ENCODE measurements around the gene ADPRHL1. TPM values are rescaled to one million over a fixed set of nuclear protein-coding genes. Genes with fewer than 3 reads are reported as not detected.

ADPRHL1 gene
- total RNA-seq, 4 donors from 2014 or later = 6.9 to 15.5 (median 12.6) TPM

- no peaks in the 10 kb centered on the region for H3K9me3 ChIP-seq
- H3K27ac ChIP-seq = no peak overlapping the region
- no peak overlapping the region for H3K4me3 ChIP-seq
- H3K4me1 ChIP-seq = peaks cover 0 to 6% (median 0%) of the 10 kb centered on the region in 4 donors
- H3K36me3 ChIP-seq = peaks cover 0 to 69% (median 0%) of the 10 kb centered on the region in 3 donors
- DNase-seq (ENCODE audit: low spot score in 2 of 2) = no peak
- H3K27me3 ChIP-seq = no peaks in the 10 kb centered on the region
- 97 to 100% methylated on average over 3 of the region's 3 CpGs for WGBS, 2 donors
- TF ChIP-seq CTCF (IDR thresholded peaks at IDR 0.05) = no peak
- no peak for TF ChIP-seq POLR2A (IDR thresholded peaks at IDR 0.05)
- TF ChIP-seq EP300 (IDR thresholded peaks at IDR 0.05) = no peak
Measured at GRCh38 chr13:113477724-113478123, 24.4 kb upstream of the ADPRHL1 start.

- Histone ChIP-seq H3K4me1 (peaks cover 0 to under 1% (median 0%) of the 10 kb centered on the region in 4 donors), H3K27ac (no peak overlapping the region), H3K4me3 (no peak overlapping the region), H3K9me3 (no peaks in the 10 kb centered on the region), H3K27me3 (no peaks in the 10 kb centered on the region), H3K36me3 (peaks cover 0 to 78% (median 0%) of the 10 kb centered on the region in 3 donors)
- no peak for DNase-seq (ENCODE audit: low spot score in 2 of 2)
- WGBS, 2 donors = 97% methylated on average over 7 of the region's 7 CpGs
- TF ChIP-seq CTCF (IDR thresholded peaks at IDR 0.05) (no peak), POLR2A (IDR thresholded peaks at IDR 0.05) (no peak)
Measured at GRCh38 chr13:113476811-113477210, 23.5 kb upstream of the ADPRHL1 start.

- no peaks in the 10 kb centered on the region for H3K9me3 ChIP-seq
- H3K36me3 ChIP-seq = peaks cover 0 to 86% (median 0%) of the 10 kb centered on the region in 3 donors
- DNase-seq (ENCODE audit: low spot score in 2 of 2) = no peak
- H3K27me3 ChIP-seq = no peaks in the 10 kb centered on the region
- TF ChIP-seq POLR2A (IDR thresholded peaks at IDR 0.05) (no peak), EP300 (IDR thresholded peaks at IDR 0.05) (no peak), CTCF (IDR thresholded peaks at IDR 0.05) (no peak)
- H3K27ac ChIP-seq = no peak overlapping the region
- H3K4me1 ChIP-seq = no peaks in the 10 kb centered on the region
- H3K4me3 ChIP-seq = no peak overlapping the region
- 95 to 98% methylated on average over 12 of the region's 12 CpGs for WGBS, 2 donors
Measured at GRCh38 chr13:113475911-113476310, 22.6 kb upstream of the ADPRHL1 start.

- no peaks in the 10 kb centered on the region for H3K4me1 ChIP-seq
- no peak overlapping the region for H3K27ac ChIP-seq
- no peak for DNase-seq (ENCODE audit: low spot score in 2 of 2)
- H3K9me3 ChIP-seq = no peaks in the 10 kb centered on the region
- peaks cover 0 to 86% (median 0%) of the 10 kb centered on the region in 3 donors for H3K36me3 ChIP-seq
- no peak overlapping the region for H3K4me3 ChIP-seq
- no peaks in the 10 kb centered on the region for H3K27me3 ChIP-seq
- WGBS, 2 donors = 90 to 93% methylated on average over 11 of the region's 11 CpGs
- TF ChIP-seq CTCF (IDR thresholded peaks at IDR 0.05) = no peak
- TF ChIP-seq EP300 (IDR thresholded peaks at IDR 0.05) = no peak
- no peak for TF ChIP-seq POLR2A (IDR thresholded peaks at IDR 0.05)
Measured at GRCh38 chr13:113475280-113475679, 22.0 kb upstream of the ADPRHL1 start.

- no peaks in the 10 kb centered on the region for H3K9me3 ChIP-seq
- WGBS, 2 donors = 83 to 88% methylated on average over 10 of the region's 10 CpGs
- no peak overlapping the region for H3K4me3 ChIP-seq
- no peak overlapping the region for H3K27ac ChIP-seq
- no peaks in the 10 kb centered on the region for H3K27me3 ChIP-seq
- no peak for DNase-seq (ENCODE audit: low spot score in 2 of 2)
- peaks cover 0 to 83% (median 0%) of the 10 kb centered on the region in 3 donors for H3K36me3 ChIP-seq
- no peaks in the 10 kb centered on the region for H3K4me1 ChIP-seq
- TF ChIP-seq EP300 (IDR thresholded peaks at IDR 0.05) (peak in 1 of 2 donors; percentile 28), POLR2A (IDR thresholded peaks at IDR 0.05) (no peak), CTCF (IDR thresholded peaks at IDR 0.05) (no peak)
Measured at GRCh38 chr13:113474179-113474578, 20.9 kb upstream of the ADPRHL1 start.

Data from tibial nerve (tissue), 4 donors.